Measurements from ENCODE around the gene KCTD4.
A peak's percentile ranks its signal among the peaks of the same experiment; 100 is the strongest.

Gene KCTD4

DNA sequence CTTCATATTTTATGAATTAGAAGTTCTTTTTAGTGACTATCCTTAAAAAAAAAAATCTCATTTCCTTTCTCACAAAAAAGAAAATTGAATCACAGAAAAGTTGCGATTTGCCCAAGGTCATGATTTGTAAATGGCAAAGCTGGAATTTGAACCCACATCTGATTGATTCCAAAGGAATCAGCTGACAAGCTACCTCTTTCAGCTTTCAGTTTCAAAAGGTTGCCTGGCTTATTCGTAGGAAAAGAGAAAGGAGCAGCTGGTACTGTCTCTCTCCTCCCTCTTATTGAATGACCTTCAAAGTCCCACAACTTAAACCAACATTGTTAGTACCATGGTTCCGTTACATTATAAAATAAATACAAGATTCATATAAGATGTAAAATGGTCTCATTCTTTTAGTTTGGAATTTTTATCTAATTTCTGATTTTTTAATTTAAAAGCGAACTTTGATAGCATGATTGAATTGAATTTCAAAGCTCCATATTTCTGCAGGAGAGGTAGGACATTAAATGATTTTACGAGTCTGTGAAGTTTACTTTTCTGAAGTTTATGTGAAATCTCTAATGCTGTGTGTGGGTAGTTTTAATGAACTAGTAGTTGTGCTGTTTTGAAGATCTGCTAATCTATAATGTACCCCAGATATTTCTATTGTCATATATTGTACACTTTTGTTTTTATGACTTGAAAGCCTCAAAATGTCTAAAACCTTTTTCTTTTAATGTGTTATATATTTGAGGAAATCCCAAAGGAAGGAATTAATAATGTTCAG, 18.5 kb upstream of the KCTD4 start:
- H3K36me3 ChIP-seq = peaks cover 22% of the 10 kb centered on the region; the same call in 1 of the 2 replicates
- H3K4me2 ChIP-seq = no peak overlapping the region
- no peak overlapping the region for H3K27ac ChIP-seq
- H3K9ac ChIP-seq = no peak overlapping the region
- H3K4me3 ChIP-seq = no peak overlapping the region
- H3K27me3 ChIP-seq = no peaks in the 10 kb centered on the region
- no peaks in the 10 kb centered on the region for H3K9me3 ChIP-seq
- H3K4me1 ChIP-seq = no peaks in the 10 kb centered on the region
- no peak for TF ChIP-seq Cebpa-rat (IDR thresholded peaks at IDR 0.05)
- peaks cover 9% of the 10 kb centered on the region; the same call in 1 of the 2 replicates for H4K20me1 ChIP-seq

DNA sequence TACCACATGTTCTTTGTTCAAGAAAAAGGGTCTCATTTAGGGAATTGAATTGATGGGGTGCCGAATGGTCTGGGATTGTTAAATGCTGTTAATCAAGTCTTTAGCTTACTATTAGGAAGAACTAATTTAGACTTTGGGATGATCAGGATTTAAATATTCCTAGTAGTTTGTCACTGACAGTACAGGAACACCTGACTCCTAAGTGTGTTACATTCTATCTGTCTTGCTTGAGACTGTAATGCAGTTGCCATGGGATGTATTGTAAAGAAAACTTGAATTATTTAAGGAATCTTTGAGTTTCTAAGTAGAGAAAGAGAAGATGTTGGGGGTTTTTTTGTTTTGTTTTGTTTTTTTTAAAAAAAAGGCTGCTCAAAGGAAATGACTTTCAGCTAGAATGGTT, 17.8 kb upstream of the KCTD4 start:
- no peak overlapping the region for H3K4me2 ChIP-seq
- H3K36me3 ChIP-seq = peaks cover 22% of the 10 kb centered on the region; the same call in 1 of the 2 replicates
- TF ChIP-seq Cebpa-rat (IDR thresholded peaks at IDR 0.05) = no peak
- no peaks in the 10 kb centered on the region for H3K27me3 ChIP-seq
- H3K9ac ChIP-seq = no peak overlapping the region
- H3K4me1 ChIP-seq = no peaks in the 10 kb centered on the region
- H4K20me1 ChIP-seq = peaks cover 9% of the 10 kb centered on the region; the same call in 1 of the 2 replicates
- H3K4me3 ChIP-seq = no peak overlapping the region
- H3K27ac ChIP-seq = no peak overlapping the region
- H3K9me3 ChIP-seq = no peaks in the 10 kb centered on the region

DNA sequence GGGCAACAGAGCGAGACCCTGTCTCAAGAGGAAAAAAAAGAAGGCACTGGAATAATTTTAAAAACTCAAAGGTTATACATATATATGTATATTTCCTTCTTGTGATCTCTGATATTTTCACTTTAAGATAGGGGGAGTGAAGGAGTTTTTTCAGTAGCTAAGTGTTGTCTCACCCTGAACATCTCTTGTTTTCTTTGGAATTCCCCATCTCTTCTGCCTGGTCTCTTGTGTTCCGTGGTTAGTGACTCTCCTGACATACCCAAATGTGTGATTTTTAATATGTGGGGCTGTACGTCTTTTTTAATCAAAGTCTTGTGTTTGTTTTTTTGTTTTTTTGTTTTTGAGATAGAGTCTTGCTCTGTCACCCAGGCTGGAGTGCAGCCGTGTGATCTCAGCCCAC, 15.3 kb upstream of the KCTD4 start:
- Histone ChIP-seq H3K4me1 (no peaks in the 10 kb centered on the region), H4K20me1 (peaks cover 9% of the 10 kb centered on the region; the same call in 1 of the 2 replicates), H3K27me3 (no peaks in the 10 kb centered on the region), H3K9me3 (no peaks in the 10 kb centered on the region), H3K27ac (no peak overlapping the region), H3K9ac (no peak overlapping the region), H3K4me3 (no peak overlapping the region), H3K4me2 (no peak overlapping the region), H3K36me3 (peaks cover 17% of the 10 kb centered on the region; the same call in 1 of the 2 replicates)
- TF ChIP-seq Cebpa-rat (IDR thresholded peaks at IDR 0.05) = no peak

DNA sequence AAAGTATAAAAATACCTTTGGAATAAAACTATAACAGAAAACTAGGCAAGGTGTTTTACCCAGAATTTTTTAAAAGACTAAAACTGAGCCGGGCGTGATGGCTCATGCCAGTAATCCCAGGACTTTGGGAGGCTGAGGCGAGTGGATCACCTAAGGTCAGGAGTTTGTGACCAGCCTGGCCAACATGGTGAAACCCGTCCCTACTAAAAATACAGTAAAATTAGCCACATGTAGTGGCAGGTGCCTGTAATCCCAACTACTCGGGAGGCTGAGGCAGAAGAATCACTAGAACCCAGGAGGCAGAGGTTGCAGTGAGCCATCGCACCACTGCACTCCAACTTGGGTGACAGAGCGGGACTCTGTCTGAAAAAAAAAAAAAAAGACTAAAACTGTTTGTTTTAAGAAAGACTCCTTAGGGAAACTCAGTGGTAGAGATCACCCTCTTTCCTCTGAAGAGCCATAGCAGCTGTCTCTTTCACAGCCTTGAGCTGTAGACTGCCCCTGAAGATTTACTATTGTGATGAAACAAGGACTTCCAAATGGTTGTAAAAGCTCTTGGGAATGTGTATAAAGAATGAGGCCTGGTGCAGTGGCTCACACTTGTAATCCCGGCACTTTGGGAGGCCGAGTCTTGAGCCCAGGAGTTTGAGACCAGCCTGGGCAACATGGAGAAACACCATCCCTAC, 14.7 kb upstream of the KCTD4 start:
- no peak overlapping the region for H3K4me2 ChIP-seq

DNA sequence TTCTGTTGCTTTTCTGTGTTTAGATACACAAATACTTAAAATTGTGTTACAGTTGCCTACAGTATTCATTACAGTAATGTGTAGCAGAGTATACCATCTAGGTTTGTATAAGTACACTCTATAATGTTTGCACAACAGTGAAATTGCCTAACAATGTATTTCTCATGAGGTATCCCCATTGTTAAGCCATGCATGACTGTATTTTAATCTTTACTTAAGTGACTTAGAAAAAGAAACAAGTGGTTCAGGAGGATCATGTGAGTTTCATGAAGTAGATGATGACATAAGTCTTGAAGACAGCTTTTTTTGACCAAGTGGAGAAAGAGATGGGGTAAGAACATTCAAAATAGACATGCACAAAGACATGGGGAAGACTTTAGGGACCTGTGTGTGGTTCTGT, 8.4 kb upstream of the KCTD4 start:
- Histone ChIP-seq H3K4me3 (no peak overlapping the region), H3K9me3 (no peaks in the 10 kb centered on the region), H4K20me1 (0 out of 2 replicates have a peak, but pooled peaks cover 19% of the 10 kb centered on the region), H3K4me2 (no peak overlapping the region), H3K27me3 (no peaks in the 10 kb centered on the region), H3K27ac (no peak overlapping the region), H3K4me1 (no peaks in the 10 kb centered on the region), H3K36me3 (peaks cover 25% of the 10 kb centered on the region), H3K9ac (no peak overlapping the region)
- TF ChIP-seq Cebpa-rat (IDR thresholded peaks at IDR 0.05) = no peak

More for the DNA sequence above, 14.7 kb upstream of the KCTD4 start:
- TF ChIP-seq Cebpa-rat (IDR thresholded peaks at IDR 0.05) = no peak
- Histone ChIP-seq H3K27ac (no peak overlapping the region), H4K20me1 (peaks cover 9% of the 10 kb centered on the region; the same call in 1 of the 2 replicates), H3K4me3 (no peak overlapping the region), H3K27me3 (no peaks in the 10 kb centered on the region), H3K36me3 (peaks cover 17% of the 10 kb centered on the region; the same call in 1 of the 2 replicates), H3K4me1 (no peaks in the 10 kb centered on the region), H3K9ac (no peak overlapping the region), H3K9me3 (no peaks in the 10 kb centered on the region)

DNA sequence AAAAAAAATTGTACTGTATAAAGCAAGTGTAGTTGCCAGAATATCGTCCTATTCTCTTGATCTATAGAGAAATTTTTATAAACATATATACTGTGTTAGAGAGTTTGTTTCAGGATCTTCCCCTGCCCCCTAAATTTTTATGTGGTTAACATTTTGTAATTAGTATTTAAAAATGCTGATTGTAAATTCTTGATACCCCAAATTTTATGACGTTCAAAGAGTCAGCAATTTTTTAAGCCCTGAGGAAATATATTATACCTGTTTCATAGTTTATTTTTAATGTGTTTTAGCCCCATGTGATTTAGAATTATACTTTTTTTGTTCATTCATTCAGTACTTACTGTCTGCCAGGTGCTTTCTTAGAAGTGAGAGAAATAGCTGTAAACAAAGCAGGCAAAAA, 7.3 kb upstream of the KCTD4 start:
- Histone ChIP-seq H3K4me1 (no peaks in the 10 kb centered on the region), H3K9me3 (no peaks in the 10 kb centered on the region), H4K20me1 (0 out of 2 replicates have a peak, but pooled peaks cover 22% of the 10 kb centered on the region), H3K4me3 (no peak overlapping the region), H3K36me3 (peaks cover 25% of the 10 kb centered on the region), H3K27me3 (no peaks in the 10 kb centered on the region), H3K9ac (no peak overlapping the region), H3K4me2 (no peak overlapping the region), H3K27ac (no peak overlapping the region)
- TF ChIP-seq Cebpa-rat (IDR thresholded peaks at IDR 0.05) = no peak

DNA sequence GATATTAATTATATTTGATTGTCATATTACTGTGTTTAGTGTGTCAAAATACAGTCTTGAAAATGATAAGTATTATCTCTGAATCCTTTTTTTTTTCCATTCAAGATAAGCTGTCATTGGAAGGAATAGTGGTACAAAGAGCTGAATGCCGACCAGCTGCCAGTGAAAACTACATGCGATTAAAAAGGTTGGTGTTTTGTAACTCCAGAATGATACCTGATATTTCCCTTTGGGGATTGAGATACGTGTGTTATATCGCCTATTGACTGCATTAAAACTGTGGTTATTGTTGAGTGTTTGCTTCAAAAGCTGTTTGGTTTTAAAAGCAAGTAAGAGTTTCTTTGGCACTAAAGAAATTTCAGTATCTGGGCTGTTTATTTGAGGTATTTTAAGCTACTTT, 6.5 kb upstream of the KCTD4 start:
- H3K9ac ChIP-seq = no peak overlapping the region
- H3K27ac ChIP-seq = no peak overlapping the region
- 0 out of 2 replicates have a peak, but pooled peaks cover 23% of the 10 kb centered on the region for H4K20me1 ChIP-seq
- no peaks in the 10 kb centered on the region for H3K9me3 ChIP-seq
- no peak for TF ChIP-seq Cebpa-rat (IDR thresholded peaks at IDR 0.05)
- no peaks in the 10 kb centered on the region for H3K4me1 ChIP-seq
- H3K4me3 ChIP-seq = no peak overlapping the region
- peaks cover 25% of the 10 kb centered on the region for H3K36me3 ChIP-seq
- no peak overlapping the region for H3K4me2 ChIP-seq
- H3K27me3 ChIP-seq = no peaks in the 10 kb centered on the region

DNA sequence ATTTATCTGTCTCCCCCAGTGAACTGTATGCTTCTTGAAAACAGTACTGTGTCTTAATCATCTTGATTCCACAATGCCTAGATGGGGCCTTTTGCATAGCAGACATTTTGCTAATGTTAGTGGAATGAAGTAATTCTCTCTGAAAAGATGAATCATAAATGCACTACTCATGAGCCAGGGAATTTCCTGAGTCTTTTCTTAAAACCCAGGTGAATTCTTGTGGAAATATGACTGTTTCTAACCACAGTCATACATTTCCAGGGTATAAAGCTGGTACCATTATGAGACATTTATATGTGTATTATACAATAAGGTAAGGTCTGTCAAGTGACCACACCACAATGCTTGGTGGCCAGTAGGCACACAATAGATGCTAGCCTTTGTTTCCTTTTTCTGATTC, 5.5 kb upstream of the KCTD4 start:
- Histone ChIP-seq H3K4me2 (no peak overlapping the region), H3K27me3 (no peaks in the 10 kb centered on the region), H3K9ac (no peak overlapping the region), H3K4me1 (no peaks in the 10 kb centered on the region), H3K9me3 (no peaks in the 10 kb centered on the region), H4K20me1 (0 out of 2 replicates have a peak, but pooled peaks cover 23% of the 10 kb centered on the region), H3K27ac (no peak overlapping the region), H3K4me3 (no peak overlapping the region), H3K36me3 (peaks cover 25% of the 10 kb centered on the region)
- TF ChIP-seq Cebpa-rat (IDR thresholded peaks at IDR 0.05) = no peak

DNA sequence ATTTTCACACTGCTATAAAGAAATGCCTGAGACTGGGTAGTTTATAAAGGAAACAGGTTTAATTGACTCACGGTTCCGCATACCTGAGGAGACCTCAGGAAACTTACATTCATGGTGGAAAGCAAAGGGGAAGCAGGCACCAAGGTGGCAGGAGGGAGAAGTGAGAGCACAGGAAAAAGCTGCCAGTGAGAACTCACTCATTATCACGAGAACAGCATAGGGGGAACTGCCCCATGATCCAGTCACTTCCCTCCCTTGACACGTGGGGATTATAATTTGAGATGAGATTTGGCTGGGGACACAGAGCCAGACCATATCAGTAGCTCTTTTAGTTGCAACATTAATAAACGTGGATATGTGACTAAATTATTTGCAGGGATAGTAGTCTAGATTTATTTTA, 4.3 kb upstream of the KCTD4 start:
- no peaks in the 10 kb centered on the region for H3K9me3 ChIP-seq
- H3K4me2 ChIP-seq = no peak overlapping the region
- H3K27me3 ChIP-seq = no peaks in the 10 kb centered on the region
- peaks cover under 1% of the 10 kb centered on the region; the same call in 1 of the 2 replicates for H3K4me1 ChIP-seq
- no peak overlapping the region for H3K9ac ChIP-seq
- H3K36me3 ChIP-seq = peaks cover 22% of the 10 kb centered on the region
- peaks cover 28% of the 10 kb centered on the region; the same call in 1 of the 2 replicates for H4K20me1 ChIP-seq
- no peak overlapping the region for H3K4me3 ChIP-seq
- no peak overlapping the region for H3K27ac ChIP-seq
- TF ChIP-seq Cebpa-rat (IDR thresholded peaks at IDR 0.05) = no peak

DNA sequence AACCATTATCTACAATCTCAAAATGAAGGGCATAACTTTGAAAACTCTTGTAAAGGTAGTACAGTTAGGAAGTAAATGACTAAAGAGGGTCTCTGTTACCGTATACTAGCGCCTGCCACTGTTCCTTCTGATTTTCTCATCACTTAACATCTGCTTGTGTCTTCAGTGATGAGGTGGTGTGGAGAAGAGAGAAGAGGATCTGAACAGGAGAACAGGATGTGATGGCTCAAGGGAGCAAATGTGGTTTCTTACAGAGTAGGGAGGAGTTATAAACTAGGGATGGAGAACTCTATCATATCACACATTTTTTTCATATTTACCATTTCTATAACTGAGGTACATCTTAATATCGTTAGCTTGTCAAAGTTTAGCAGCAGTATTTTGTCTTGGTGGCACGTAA, 1.1 kb downstream of the KCTD4 start:
- H3K4me2 ChIP-seq = peak overlapping the region; percentile 18
- H3K36me3 ChIP-seq = peaks cover 7% of the 10 kb centered on the region
- no peak overlapping the region for H3K4me3 ChIP-seq
- no peak for TF ChIP-seq Cebpa-rat (IDR thresholded peaks at IDR 0.05)
- H3K9me3 ChIP-seq = no peaks in the 10 kb centered on the region
- peaks cover 26% of the 10 kb centered on the region for H3K4me1 ChIP-seq
- H4K20me1 ChIP-seq = peaks cover 30% of the 10 kb centered on the region; the same call in 1 of the 2 replicates
- H3K9ac ChIP-seq = no peak overlapping the region
- no peaks in the 10 kb centered on the region for H3K27me3 ChIP-seq
- H3K27ac ChIP-seq = no peak overlapping the region
